AG08396 (cell line): Measurements from ENCODE around the gene ZNF768.
"Not testable (repeated sequence)": the region's sequence is repeated elsewhere in the genome, so short reads cannot be mapped to it uniquely, and the experiment has no call there.

Source experiments
- DNase-seq: peaks from one replicate; pipeline ENCODE4 v3.0.0; 2012; ENCODE audit warnings: low spot score, mixed read lengths

The ZNF768 gene

GRCh38 chr16:30555315-30556124 is 29.2 kb upstream of the ZNF768 start:
- DNase-seq = no peak

DNA sequence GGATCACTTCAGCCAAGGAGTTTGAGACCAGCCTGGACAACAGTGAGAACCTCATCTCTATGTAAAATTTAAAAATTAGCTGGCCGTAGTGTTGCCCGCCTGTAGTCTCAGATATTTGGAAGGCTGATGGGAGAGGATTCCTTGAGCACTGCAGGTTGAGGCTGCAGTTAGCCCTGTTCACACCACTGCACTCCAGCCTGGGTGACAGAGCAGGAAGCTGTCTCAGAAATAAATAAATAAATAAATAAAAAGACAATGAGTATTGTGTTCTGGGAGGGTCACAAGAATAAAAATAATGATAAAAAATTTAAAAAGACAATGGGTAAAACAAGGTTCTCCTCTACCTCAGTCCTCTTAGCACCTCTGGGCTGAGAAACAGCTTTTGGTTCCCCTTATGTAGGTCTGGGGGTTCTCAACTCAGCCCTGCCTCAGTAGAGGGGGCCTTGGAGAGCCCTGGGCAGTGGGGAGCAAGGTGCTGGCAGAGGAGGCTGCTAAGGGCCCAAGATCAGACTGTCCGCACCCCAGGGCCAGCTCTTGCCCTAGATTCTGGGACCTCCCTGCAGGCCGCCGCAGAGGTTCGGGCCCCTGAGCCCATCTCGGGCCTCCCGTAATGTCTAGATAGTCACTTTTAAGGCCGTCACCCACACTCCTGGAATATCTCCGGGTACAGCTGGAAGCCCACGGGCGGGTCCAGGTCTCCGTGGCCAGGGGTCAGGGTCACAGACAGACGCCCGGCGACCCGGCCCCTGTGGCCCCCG is 28.4 kb upstream of the ZNF768 start:
- no peak for DNase-seq

GRCh38 chr16:30553393-30553899 is 27.1 kb upstream of the ZNF768 start:
- DNase-seq = no peak

GRCh38 chr16:30552956-30553355 is 26.6 kb upstream of the ZNF768 start:
- no peak for DNase-seq

DNA sequence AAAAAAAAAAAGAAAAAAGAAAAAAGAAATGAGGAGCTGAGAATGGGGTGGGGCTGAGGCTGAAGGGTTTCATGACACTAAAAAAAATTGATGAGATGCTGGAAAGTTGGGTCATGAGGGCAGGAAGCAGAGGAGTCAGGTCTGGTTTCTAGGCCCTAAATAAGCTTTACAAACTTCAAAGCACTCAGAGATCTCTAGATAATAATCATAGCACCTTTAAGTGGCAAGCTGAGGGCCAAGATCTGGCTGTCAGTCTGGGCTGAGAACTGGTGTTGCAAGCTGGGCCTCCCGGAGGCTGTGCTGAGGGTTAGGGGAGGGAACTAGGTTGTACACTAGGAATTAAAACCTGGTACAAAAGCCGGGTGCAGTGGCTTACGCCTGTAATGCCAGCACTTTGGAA is 25.4 kb upstream of the ZNF768 start:
- DNase-seq = no peak

DNA sequence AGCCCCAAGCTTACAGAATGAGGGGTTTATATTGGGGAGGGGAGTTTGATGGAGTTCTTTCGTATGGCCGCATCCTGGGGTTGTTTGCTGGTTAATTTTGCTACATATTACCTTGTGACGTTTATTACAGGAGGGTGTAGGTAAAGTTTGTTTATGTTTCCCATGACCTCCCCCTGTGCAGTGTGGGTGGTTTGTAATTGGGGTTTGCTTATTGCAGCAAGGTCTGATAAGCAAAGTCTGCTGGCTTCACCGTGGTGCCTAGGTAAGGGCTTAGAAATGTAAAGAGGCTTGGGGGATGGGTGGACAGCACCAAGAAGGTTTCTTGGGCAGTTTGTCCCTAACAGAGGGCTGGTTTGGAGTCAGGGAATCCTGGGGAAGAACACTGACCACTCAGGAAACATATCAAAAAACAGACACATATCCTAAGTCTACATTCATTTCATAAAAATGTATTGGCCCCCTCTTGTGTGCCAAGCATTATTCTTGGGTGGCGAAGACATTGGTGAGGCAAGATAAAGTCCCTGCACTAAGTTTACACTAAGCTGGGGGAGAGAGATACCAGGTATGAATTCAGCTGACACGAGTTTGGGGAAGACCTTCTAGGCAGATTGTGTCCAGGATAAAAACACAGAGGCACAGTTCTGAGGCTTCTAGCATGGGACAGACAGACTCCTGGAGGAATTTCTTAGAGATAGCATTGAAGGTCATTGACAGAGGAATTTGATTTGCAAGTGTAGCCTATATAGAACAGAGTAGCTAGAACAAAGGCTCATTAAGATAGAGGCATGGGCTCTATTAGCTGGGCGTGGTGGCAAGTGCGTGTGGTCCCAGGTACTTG is 22.3 kb upstream of the ZNF768 start:
- DNase-seq = no peak

GRCh38 chr16:30546115-30546514 is 19.7 kb upstream of the ZNF768 start:
- DNase-seq = no peak

GRCh38 chr16:30543067-30543466 is 16.7 kb upstream of the ZNF768 start:
- no peak for DNase-seq

DNA sequence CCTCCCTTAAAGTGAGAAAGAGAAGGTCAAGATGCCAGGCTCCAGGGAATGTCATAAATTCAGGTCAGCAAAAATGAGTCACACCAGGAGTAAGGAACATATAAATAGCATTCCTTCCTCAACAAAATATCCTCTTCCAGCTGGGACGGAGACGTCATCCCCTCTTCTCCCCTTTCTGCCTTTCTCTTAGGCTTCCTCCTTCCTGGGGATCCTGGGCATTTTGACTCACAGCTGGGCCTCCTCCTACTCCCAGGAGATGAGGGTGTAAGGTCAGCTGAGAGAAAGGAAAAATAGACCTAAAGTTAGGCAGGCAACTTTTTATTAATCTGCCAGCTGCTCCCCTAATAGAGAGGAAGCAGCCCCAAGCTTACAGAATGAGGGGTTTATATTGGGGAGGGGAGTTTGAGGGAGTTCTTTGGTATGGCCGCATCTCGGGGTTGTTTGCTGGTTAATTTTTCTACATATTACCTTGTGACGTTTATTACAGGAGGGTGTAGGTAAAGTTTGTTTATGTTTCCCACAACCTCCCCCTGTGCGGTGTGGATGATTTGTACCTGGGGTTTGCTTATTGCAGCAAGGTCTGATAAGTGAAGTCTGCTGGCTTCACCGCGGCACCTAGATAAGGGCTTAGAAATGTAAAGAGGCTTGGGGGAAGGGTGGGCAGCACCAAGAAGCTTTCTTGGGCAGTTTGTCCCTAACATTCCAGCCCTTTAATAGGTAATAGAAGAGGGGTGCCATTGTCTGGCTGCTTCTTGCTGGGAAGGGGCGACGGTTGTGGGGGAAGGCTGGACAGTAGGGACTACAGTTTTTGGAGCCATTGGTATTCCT is 15.3 kb upstream of the ZNF768 start:
- DNase-seq = no peak

- DNase-seq = not testable (repeated sequence)
Measured at GRCh38 chr16:30540916-30541464, 14.6 kb upstream of the ZNF768 start.

GRCh38 chr16:30539986-30540526 is 13.7 kb upstream of the ZNF768 start:
- not testable (repeated sequence) for DNase-seq

DNA sequence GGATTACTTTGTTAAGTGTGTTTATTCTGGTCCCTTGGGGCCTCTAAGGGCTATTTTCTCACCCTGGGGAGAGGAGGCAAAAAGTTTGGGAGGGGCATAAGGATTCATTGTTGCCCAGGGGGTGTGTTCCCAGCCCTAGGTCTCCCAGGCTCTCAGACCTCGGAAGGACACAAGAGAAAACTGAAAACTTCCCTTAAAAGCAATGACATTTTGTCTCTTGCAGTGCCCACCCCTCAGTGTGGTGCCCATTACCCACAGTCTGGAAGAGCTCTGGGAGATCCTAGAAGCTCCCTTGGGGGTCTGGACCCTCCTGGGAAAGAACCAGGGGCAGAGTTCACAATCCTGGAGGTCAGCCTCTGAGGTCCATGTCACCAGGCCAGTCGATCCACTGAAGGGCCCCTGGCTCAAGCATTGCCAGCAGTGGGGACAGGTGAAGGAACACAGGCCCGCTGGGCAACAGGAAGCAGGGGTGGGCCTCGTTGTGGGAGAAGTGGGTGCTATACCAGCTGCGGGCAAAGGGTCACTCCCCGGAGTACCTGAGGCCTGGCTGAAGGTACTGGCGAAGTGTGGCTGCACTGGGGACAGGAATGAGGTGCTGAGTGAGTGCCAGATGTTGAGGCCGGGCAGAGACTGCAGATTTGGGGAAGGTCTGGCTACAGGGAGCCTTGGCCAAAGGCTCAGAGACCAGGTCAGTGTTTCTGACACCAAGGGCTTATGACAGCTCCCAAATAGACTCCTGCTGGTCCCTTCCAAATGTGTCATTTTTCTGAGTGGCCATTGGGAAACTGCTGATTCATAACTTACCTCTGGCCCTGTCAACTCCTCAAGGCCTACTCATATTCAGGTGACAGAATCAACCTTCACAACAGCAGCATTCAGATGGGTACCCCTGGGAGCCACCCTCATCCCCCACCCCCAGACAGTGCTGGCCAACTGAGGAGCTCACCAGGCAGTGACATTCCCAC is 12.9 kb upstream of the ZNF768 start:
- DNase-seq = no peak

DNA sequence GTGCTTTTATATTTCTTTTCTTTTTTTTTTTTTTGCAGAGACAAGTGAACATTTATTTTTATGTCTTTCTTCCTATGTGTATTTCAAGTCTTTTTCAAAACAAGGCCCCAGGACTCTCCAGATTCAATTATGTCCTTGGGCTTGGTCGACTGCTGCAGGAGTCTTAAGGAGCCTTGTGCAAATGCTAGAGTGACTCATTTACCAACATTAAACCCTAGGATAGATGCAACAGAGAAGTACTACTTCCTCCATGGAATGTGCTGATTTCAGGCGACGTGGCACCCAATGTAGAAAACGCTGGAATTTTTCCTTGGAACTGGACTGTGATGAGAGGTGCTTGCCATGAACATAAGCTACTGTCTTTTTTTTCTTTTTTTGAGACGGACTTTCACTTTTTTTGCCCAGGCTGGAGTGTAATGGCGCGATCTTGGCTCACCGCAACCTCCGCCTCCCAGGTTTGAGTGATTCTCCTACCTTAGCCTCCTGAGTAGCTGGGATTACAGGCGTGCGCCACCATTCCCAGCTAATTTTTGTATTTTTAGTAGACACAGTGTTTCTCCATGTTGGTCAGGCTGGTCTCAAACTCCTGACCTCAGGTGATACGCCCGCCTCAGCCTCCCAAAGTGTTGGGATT is 10.1 kb upstream of the ZNF768 start:
- not testable (repeated sequence) for DNase-seq

DNA sequence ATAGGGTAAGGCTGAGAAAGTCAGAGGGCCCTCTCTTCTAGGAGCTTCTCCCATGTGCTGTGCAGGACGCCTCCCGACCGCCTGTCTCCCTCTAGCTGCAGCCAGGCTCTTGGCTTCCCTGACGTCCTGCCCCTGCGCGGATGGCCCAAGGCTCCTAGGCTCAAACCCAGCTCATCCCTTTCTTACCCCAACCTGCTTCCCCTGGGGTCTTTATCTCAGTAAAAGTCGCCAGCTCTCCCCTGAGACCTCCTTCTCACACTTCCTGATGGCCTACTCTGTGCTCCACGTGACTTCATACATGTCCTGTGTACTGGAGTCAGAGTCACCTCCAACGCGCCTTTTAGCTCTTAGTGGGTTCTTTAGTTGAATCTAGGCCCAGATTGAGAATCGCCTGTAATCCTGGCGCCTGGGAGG is 9.4 kb upstream of the ZNF768 start:
- DNase-seq = peak; percentile 68

GRCh38 chr16:30535106-30535776 is 8.9 kb upstream of the ZNF768 start:
- DNase-seq = no peak

- DNase-seq = peak; percentile 90
Measured at GRCh38 chr16:30534368-30535105, 8.2 kb upstream of the ZNF768 start, which contains the start of gene ZNF747. Gene ZNF747 (minus strand): TSS chr16:30534858. CDS start chr16:30534679, 179 bp downstream.

DNA sequence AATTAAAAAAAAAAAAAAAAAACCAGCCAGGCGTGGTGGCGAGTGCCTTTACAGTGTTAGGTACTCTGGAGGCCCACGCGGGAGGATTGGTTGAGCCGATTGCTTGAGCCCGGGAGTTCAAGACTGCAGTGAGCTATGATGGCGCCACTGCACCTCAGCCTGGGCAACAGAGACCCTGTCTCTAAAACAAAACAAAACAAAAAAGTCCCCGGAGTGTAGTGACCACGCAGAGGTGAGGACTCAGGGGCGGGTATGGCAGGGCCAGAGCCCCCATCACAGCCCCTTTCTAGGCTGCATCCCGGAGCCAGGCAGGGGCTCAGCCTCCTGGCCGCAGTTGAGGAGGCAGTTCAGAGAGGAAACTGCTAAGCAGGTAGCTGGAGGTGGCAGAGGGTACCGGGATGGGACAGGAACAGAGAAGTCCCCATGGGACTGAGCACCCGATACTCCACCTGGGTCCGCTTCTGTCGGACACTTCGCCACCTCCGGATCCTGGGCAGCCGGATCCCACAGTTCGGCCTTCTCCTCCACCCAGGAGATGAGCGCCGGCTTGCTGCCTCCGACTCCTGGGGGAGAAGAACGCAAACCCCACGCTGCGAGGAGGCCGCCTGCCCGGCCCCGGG is 7.5 kb upstream of the ZNF768 start:
- DNase-seq = peak; percentile 41
